GM12874 (cell line): ENCODE measurements around the gene LRP11.

Source experiments
- TF ChIP-seq, protein P1 (sequence below): IDR thresholded peaks from 2 replicates; pipeline ENCODE4 v1.5.1; 2011; ENCODE audit warnings: low read depth, mild to moderate bottlenecking, control low read depth, low read length, moderate library complexity; ENCODE audit not compliant: insufficient read depth

Gene LRP11

GRCh38 chr6:149855741-149856140, 8.4 kb downstream of the LRP11 start:
- TF ChIP-seq, protein P1, sequence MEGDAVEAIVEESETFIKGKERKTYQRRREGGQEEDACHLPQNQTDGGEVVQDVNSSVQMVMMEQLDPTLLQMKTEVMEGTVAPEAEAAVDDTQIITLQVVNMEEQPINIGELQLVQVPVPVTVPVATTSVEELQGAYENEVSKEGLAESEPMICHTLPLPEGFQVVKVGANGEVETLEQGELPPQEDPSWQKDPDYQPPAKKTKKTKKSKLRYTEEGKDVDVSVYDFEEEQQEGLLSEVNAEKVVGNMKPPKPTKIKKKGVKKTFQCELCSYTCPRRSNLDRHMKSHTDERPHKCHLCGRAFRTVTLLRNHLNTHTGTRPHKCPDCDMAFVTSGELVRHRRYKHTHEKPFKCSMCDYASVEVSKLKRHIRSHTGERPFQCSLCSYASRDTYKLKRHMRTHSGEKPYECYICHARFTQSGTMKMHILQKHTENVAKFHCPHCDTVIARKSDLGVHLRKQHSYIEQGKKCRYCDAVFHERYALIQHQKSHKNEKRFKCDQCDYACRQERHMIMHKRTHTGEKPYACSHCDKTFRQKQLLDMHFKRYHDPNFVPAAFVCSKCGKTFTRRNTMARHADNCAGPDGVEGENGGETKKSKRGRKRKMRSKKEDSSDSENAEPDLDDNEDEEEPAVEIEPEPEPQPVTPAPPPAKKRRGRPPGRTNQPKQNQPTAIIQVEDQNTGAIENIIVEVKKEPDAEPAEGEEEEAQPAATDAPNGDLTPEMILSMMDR, result no peak

DNA sequence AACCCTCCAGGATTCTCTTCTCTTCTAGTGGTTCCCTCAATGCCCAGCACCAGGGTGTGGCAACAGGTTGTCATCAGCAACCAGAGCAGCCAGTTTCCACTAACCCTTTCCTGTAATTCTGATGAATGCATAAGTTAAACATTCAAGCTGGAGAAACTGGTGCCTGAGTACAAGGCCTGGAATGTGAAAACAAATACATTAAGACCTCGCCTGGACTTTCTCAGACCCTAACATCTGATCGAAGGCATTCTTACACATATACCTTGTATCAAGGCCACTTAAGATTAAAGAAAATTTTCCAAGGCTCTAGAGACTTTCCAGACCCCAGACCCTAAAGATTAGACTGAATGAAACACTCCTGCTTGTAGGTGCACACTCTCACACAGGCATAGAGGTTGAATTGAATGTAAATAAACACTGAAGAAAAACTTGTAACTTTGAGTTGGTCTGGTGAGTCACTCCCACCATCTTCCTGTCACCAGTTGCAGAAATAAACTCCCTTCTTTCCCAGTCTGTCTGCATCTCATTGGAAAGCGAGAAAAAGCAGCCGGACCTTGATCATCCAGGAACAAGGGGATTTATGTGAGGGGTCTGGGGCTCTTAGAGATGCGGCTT, 9.0 kb downstream of the LRP11 start:
- TF ChIP-seq, protein P1, result no peak

- TF ChIP-seq, protein P1, result no peak
Observed at GRCh38 chr6:149854532-149854931, 9.6 kb downstream of the LRP11 start.

- TF ChIP-seq, protein P1, result no peak
Observed at GRCh38 chr6:149852881-149853280, 11.3 kb downstream of the LRP11 start.

DNA sequence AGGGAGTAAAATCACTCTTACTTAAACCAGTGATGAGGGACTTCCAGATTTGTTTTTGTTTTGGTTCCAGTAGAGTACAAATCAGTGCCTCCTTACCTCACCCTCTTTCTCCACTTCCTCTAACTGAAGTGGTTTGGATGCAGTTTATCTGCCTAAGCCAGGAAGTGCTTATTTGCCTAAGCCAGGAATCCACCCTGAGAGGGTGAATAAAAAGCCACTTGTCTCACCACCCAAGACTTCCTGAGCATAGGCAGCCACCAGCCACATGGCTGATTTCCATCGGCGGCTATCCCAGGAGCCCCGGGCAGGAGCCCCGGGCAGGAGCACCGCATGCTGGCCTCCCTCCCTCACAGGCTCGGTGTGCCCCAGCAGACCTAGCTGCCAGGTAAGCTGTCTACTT, 12.0 kb downstream of the LRP11 start:
- TF ChIP-seq, protein P1, result no peak

GRCh38 chr6:149851461-149852110, 12.6 kb downstream of the LRP11 start:
- TF ChIP-seq, protein P1, result no peak

GRCh38 chr6:149847939-149848267, 16.3 kb downstream of the LRP11 start:
- TF ChIP-seq, protein P1, result no peak
